Stimulated activated CD8-positive, alpha-beta memory T cell treated with anti-CD3 and anti-CD28 coated beads, Interleukin-7, amount 100 ng/mL, for 24 hours (primary cell): ENCODE measurements around the gene ANP32D.
"Not testable (repeated sequence)": the region's sequence is repeated elsewhere in the genome, so short reads cannot be mapped to it uniquely, and the experiment has no call there.

Experiments
- DNase-seq: peaks from one replicate; pipeline ENCODE4 v3.0.0-alpha.2; 2020; ENCODE audit warnings: low read depth

The ANP32D gene

GRCh38 chr12:48506836-48507235 is 34.5 kb downstream of the ANP32D start:
- DNase-seq, result not testable (repeated sequence)

- DNase-seq, result no peak
Observed at GRCh38 chr12:48508987-48509386, 36.6 kb downstream of the ANP32D start.

- DNase-seq, result no peak
Observed at GRCh38 chr12:48510111-48510510, 37.8 kb downstream of the ANP32D start.

- DNase-seq, result no peak
Observed at GRCh38 chr12:48512855-48513254, 40.5 kb downstream of the ANP32D start.

GRCh38 chr12:48514728-48515127 is 42.4 kb downstream of the ANP32D start:
- no peak for DNase-seq

GRCh38 chr12:48520381-48520780 is 48.0 kb downstream of the ANP32D start:
- not testable (repeated sequence) for DNase-seq
